A673 (cell line): ENCODE data around the gene PPBP. TPM values are rescaled to one million over a fixed set of nuclear protein-coding genes. Genes with fewer than 3 reads are reported as not detected.

ENCODE experiments used
- BruUV-seq: library from RNA; stranded (reverse); fragments of 400-500 nt; replicated peaks from 2 replicates; lab custom pipeline; 2021; lab: Mats Ljungman, UMichigan
- CTCF ChIA-PET: fragments of 300-600 bp; sonication (Branson Sonifier 250); formaldehyde crosslinking; loops from one replicate; lab custom pipeline; 2022; ENCODE audit warnings: antibody characterized with exemption; lab: Charles Lee
- POLR2A ChIA-PET: fragments of 300-600 bp; sonication (Branson Sonifier 250); formaldehyde crosslinking; loops from one replicate; lab custom pipeline; 2022; ENCODE audit warnings: antibody characterized with exemption; ENCODE audit not compliant: low non-redundant PET; lab: Charles Lee
- DNase-seq: peaks from one replicate; pipeline ENCODE4 v3.0.0-alpha.2; 2015; ENCODE audit warnings: low spot score
- H3K27ac ChIP-seq: fragments of 200-600 bp; sonication (generic); 2 replicates; pipeline ENCODE4 v1.5.1; 2016; ENCODE audit warnings: mixed run types, low read depth, mild to moderate bottlenecking, mixed read lengths, antibody characterized with exemption, low read length; ENCODE audit not compliant: poor library complexity, severe bottlenecking
- H3K27me3 ChIP-seq: fragments of 200-600 bp; sonication (generic); replicated peaks from 2 replicates; pipeline ENCODE4 v1.6.1; 2017; ENCODE audit warnings: mixed run types, low read depth, mild to moderate bottlenecking, mixed read lengths, antibody characterized with exemption, low read length; ENCODE audit not compliant: insufficient read depth, poor library complexity
- H3K36me3 ChIP-seq: fragments of 200-600 bp; sonication (generic); 2 replicates; pipeline ENCODE4 v1.6.1; 2016; ENCODE audit warnings: mixed run types, mild to moderate bottlenecking, mixed read lengths, antibody characterized with exemption, low read length; ENCODE audit not compliant: insufficient read depth, poor library complexity, severe bottlenecking
- H3K4me1 ChIP-seq: fragments of 200-600 bp; sonication (generic); 2 replicates; pipeline ENCODE4 v1.6.1; 2017; ENCODE audit warnings: mixed run types, mild to moderate bottlenecking, mixed read lengths, antibody characterized with exemption, low read length; ENCODE audit not compliant: insufficient read depth, poor library complexity, severe bottlenecking
- H3K4me3 ChIP-seq: fragments of 200-600 bp; sonication (generic); 2 replicates; pipeline ENCODE4 v1.5.1; 2016; ENCODE audit warnings: low read depth, mixed run types, mild to moderate bottlenecking, mixed read lengths, low read length; ENCODE audit not compliant: poor library complexity, severe bottlenecking
- H3K9me3 ChIP-seq: fragments of 200-600 bp; sonication (generic); 2 replicates; pipeline ENCODE4 v1.6.1; 2016; ENCODE audit warnings: mixed run types, low read depth, mild to moderate bottlenecking, mixed read lengths, antibody characterized with exemption, low read length; ENCODE audit not compliant: poor library complexity, severe bottlenecking
- EZH2 ChIP-seq: fragments of 200-600 bp; sonication (generic); IDR thresholded peaks from 2 replicates; pipeline ENCODE4 v1.6.1; 2017; ENCODE audit warnings: borderline replicate concordance, low read depth, mild to moderate bottlenecking, mixed read lengths, antibody characterized with exemption, low read length; ENCODE audit not compliant: poor library complexity, severe bottlenecking
- intact Hi-C: fragments of 100-400 bp; cut with micrococcal nuclease; formaldehyde crosslinking; loops from one replicate; pipeline ENCODE4 v1.10.0; 2022; ENCODE audit not compliant: unreplicated experiment
- total RNA-seq: library from RNA; stranded (reverse); gene quantifications from 2 replicates; pipeline ENCODE4 v1.2.3, GENCODE V29; 2021
- TF ChIP-seq, protein P1 (sequence below): fragments of 300-800, 200-600 bp; sonication (generic); conservative IDR thresholded peaks from 2 replicates; pipeline ENCODE4 v1.5.1; 2017; ENCODE audit warnings: low read depth, mild to moderate bottlenecking, antibody characterized with exemption, low read length, moderate library complexity, mixed read lengths

Gene PPBP
- total RNA-seq, 1 experiment from 2014 or later: not detected

DNA sequence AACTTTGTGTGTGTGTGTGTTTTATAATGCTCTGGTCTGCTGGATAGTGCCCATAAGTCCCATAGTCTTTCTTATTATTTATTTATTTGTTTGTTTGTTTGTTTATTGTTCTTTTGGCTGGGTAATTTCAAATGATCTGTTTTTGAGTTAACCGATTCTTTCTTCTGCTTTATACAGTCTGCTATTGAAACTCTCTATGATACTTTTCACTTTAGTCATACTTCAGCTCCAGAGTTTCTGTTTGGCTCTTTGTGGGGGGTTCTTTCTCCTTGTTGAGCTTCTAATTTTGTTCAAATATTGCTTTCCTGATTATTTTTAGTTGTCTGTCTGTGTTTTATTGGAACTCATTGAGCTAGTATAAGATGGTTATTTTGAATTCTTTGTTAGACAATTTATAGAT lies 40.5 kb upstream of the PPBP start:
- no peaks in the 10 kb centered on the region for H3K9me3 ChIP-seq
- no TSS peak for BruUV-seq
- no peak for DNase-seq
- ChIA-PET POLR2A (no interaction called here), CTCF (no interaction called here)
- intact Hi-C loops: no loop called here
- TF ChIP-seq, protein P1, sequence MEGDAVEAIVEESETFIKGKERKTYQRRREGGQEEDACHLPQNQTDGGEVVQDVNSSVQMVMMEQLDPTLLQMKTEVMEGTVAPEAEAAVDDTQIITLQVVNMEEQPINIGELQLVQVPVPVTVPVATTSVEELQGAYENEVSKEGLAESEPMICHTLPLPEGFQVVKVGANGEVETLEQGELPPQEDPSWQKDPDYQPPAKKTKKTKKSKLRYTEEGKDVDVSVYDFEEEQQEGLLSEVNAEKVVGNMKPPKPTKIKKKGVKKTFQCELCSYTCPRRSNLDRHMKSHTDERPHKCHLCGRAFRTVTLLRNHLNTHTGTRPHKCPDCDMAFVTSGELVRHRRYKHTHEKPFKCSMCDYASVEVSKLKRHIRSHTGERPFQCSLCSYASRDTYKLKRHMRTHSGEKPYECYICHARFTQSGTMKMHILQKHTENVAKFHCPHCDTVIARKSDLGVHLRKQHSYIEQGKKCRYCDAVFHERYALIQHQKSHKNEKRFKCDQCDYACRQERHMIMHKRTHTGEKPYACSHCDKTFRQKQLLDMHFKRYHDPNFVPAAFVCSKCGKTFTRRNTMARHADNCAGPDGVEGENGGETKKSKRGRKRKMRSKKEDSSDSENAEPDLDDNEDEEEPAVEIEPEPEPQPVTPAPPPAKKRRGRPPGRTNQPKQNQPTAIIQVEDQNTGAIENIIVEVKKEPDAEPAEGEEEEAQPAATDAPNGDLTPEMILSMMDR: no peak
- no peak for TF ChIP-seq EZH2
- H3K36me3 ChIP-seq: no peaks in the 10 kb centered on the region
- no peaks in the 10 kb centered on the region for H3K27me3 ChIP-seq
- no peak overlapping the region for H3K4me3 ChIP-seq
- H3K4me1 ChIP-seq: no peaks in the 10 kb centered on the region
- no peak overlapping the region for H3K27ac ChIP-seq

GRCh38 chr4:74023709-74024108 lies 35.7 kb upstream of the PPBP start:
- CTCF ChIA-PET: no interaction called here

GRCh38 chr4:74021601-74022000 lies 33.6 kb upstream of the PPBP start:
- no peaks in the 10 kb centered on the region for H3K27me3 ChIP-seq
- TF ChIP-seq, protein P1: no peak
- no peak for TF ChIP-seq EZH2
- H3K36me3 ChIP-seq: no peaks in the 10 kb centered on the region
- intact Hi-C loops: no loop called here
- CTCF ChIA-PET: no interaction called here
- no peak for DNase-seq
- BruUV-seq: no TSS peak
- H3K27ac ChIP-seq: no peak overlapping the region
- H3K4me3 ChIP-seq: no peak overlapping the region
- POLR2A ChIA-PET: no interaction called here
- H3K4me1 ChIP-seq: no peaks in the 10 kb centered on the region
- H3K9me3 ChIP-seq: no peaks in the 10 kb centered on the region

More at GRCh38 chr4:74023709-74024108, 35.7 kb upstream of the PPBP start:
- Histone ChIP-seq H3K4me3 (no peak overlapping the region), H3K27ac (no peak overlapping the region), H3K27me3 (no peaks in the 10 kb centered on the region), H3K36me3 (no peaks in the 10 kb centered on the region), H3K9me3 (no peaks in the 10 kb centered on the region), H3K4me1 (no peaks in the 10 kb centered on the region)
- no peak for TF ChIP-seq EZH2
- TF ChIP-seq, protein P1: no peak
- POLR2A ChIA-PET: no interaction called here
- no peak for DNase-seq
- intact Hi-C loops: no loop called here
- no TSS peak for BruUV-seq
